Natural killer cell treated with Interleukin-12 subunit alpha and Interleukin-12 subunit beta and Interleukin-15 and Interleukin-18, amount 100 ng/mL, for 72 hours (primary cell): Measurements from ENCODE around the gene PTPRD. TPM values are rescaled to one million over a fixed set of nuclear protein-coding genes. Genes with fewer than 3 reads are reported as not detected.

Source experiments
- ATAC-seq, 2 donors: fragments of 150-1000 bp; cut with Tn5 transposase in 1 of 2; sonication (Bioruptor Pico), chemical (Tn5 transposase) in 1 of 2; 2 replicates each; pipeline ENCODE4 v1.10.0; 2021
- DNase-seq: peaks from one replicate; pipeline ENCODE4 v3.0.0; 2022; ENCODE audit warnings: low spot score
- H3K27ac Mint-ChIP-seq, 2 donors: 1 replicate in 1 of 2; 2 replicates in 1 of 2; pipeline ENCODE4 v1.8.0; 2022; ENCODE audit warnings: mixed read lengths in 2 of 2, mild to moderate bottlenecking in 1 of 2, moderate library complexity in 1 of 2
- H3K27me3 Mint-ChIP-seq, 2 donors: 1 replicate in 1 of 2; 2 replicates in 1 of 2; pipeline ENCODE4 v1.8.0; 2022; ENCODE audit warnings: mixed read lengths in 2 of 2
- H3K36me3 Mint-ChIP-seq: one replicate; pipeline ENCODE4 v1.8.0; 2022; ENCODE audit warnings: mixed read lengths
- H3K4me1 Mint-ChIP-seq, 2 donors: 1 replicate in 1 of 2; 2 replicates in 1 of 2; pipeline ENCODE4 v1.8.0; 2022; ENCODE audit warnings: low read depth in 2 of 2, mixed read lengths in 2 of 2, mild to moderate bottlenecking in 1 of 2
- H3K4me3 Mint-ChIP-seq: one replicate; pipeline ENCODE4 v1.8.0; 2022; ENCODE audit warnings: mixed read lengths
- H3K9me3 Mint-ChIP-seq: 2 replicates; pipeline ENCODE4 v1.8.0; 2022; ENCODE audit warnings: mixed read lengths
- total RNA-seq, 2 donors: library from RNA; stranded (reverse); gene quantifications; one replicate each; pipeline ENCODE4 v1.2.3, GENCODE V29; 2022

Gene PTPRD
- total RNA-seq, 2 donors from 2014 or later: 0.53 to 3.7 TPM

- Mint-ChIP-seq H3K36me3 (no peaks in the 10 kb centered on the region), H3K27me3 (no peaks in the 10 kb centered on the region), H3K4me3 (no peak overlapping the region), H3K4me1 (no peaks in the 10 kb centered on the region), H3K27ac (no peak overlapping the region), H3K9me3 (peaks cover 3% of the 10 kb centered on the region)
- no peak for ATAC-seq
- DNase-seq: no peak
Observed at GRCh38 chr9:9855177-9856078, 757.4 kb downstream of the PTPRD start.

GRCh38 chr9:9847750-9848149 is 765.1 kb downstream of the PTPRD start:
- H3K36me3 Mint-ChIP-seq: no peaks in the 10 kb centered on the region
- H3K27me3 Mint-ChIP-seq: no peaks in the 10 kb centered on the region
- peaks cover 5% of the 10 kb centered on the region for H3K9me3 Mint-ChIP-seq
- H3K4me3 Mint-ChIP-seq: no peak overlapping the region
- no peak for DNase-seq
- no peak overlapping the region for H3K27ac Mint-ChIP-seq
- peaks cover 0 to 11% of the 10 kb centered on the region in 2 donors for H3K4me1 Mint-ChIP-seq
- ATAC-seq: no peak

DNA sequence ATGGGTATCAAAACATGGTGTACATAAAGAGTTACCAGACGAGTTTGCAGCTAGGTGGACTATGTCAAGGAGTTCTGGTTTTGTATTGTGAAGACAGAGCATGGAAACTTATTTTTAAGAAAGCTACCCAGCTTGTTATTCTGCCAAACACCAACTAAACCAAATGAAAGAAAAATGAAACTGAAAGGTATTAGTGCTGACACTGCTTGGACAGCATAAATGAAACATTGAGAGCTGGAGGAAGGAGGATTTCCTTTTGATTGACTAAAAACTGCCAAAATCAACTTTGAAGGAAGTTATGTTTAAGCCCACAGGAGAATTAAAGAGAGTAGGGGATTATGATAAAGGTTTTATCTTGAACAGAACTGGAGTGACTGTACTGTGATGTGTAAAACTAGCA is 766.2 kb downstream of the PTPRD start:
- Mint-ChIP-seq H3K4me1 (peaks cover 0 to 11% of the 10 kb centered on the region in 2 donors), H3K27ac (peak overlapping the region in 1 of 2 donors; percentile 64), H3K4me3 (no peak overlapping the region), H3K27me3 (no peaks in the 10 kb centered on the region), H3K36me3 (no peaks in the 10 kb centered on the region), H3K9me3 (peaks cover 5% of the 10 kb centered on the region)
- no peak for DNase-seq
- ATAC-seq: no peak

- DNase-seq: no peak
- H3K9me3 Mint-ChIP-seq: peaks cover 7% of the 10 kb centered on the region
- no peaks in the 10 kb centered on the region for H3K27me3 Mint-ChIP-seq
- no peaks in the 10 kb centered on the region for H3K36me3 Mint-ChIP-seq
- H3K4me1 Mint-ChIP-seq: no peaks in the 10 kb centered on the region
- no peak overlapping the region for H3K27ac Mint-ChIP-seq
- no peak overlapping the region for H3K4me3 Mint-ChIP-seq
- ATAC-seq: no peak
Observed at GRCh38 chr9:9820436-9820835, 792.4 kb downstream of the PTPRD start.

DNA sequence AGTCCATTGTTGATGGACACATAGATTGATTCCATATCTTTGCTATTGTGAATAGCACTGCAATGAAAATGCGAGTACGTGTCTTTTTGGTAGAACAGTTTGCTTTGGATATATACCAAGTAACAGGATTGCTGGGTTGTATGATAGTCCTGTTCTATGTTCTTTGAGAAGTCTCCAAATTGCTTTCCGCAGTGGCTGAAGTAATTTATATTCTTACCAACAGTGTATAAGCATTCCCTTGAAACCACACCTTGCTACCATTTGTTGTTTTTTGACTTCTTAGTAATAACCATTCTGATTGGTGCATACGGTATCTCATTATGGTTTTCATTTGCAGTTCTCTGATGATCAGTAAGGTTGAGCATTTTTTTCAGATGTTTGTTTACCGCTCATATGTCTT is 792.9 kb downstream of the PTPRD start:
- no peak overlapping the region for H3K27ac Mint-ChIP-seq
- ATAC-seq (no peak), DNase-seq (no peak)
- H3K9me3 Mint-ChIP-seq: peaks cover 7% of the 10 kb centered on the region
- H3K27me3 Mint-ChIP-seq: no peaks in the 10 kb centered on the region
- H3K36me3 Mint-ChIP-seq: no peaks in the 10 kb centered on the region
- no peak overlapping the region for H3K4me3 Mint-ChIP-seq
- no peaks in the 10 kb centered on the region for H3K4me1 Mint-ChIP-seq

DNA sequence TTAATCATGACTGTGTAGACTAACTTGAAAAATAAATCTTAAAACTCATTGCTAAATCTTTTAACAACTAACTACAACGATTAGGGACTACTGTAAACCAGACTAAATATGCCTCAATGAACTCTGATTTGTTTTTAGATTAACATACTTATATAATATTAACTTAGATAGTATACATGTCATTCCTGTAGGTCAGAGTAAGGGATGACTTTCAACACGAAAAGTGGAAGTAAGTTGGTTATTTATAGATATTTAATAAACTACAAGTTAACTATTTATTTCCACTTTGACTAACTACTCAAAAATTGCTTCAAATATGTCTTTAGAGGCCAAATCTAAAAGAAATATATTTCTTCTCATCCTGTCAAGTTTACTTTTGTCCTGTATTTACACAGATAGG is 795.6 kb downstream of the PTPRD start:
- Mint-ChIP-seq H3K36me3 (no peaks in the 10 kb centered on the region), H3K9me3 (no peaks in the 10 kb centered on the region), H3K4me1 (no peaks in the 10 kb centered on the region), H3K27ac (no peak overlapping the region), H3K4me3 (no peak overlapping the region), H3K27me3 (no peaks in the 10 kb centered on the region)
- ATAC-seq (no peak), DNase-seq (no peak)

- H3K4me1 Mint-ChIP-seq: no peaks in the 10 kb centered on the region
- H3K36me3 Mint-ChIP-seq: peaks cover 4% of the 10 kb centered on the region
- ATAC-seq (no peak), DNase-seq (no peak)
- H3K27me3 Mint-ChIP-seq: no peaks in the 10 kb centered on the region
- no peak overlapping the region for H3K27ac Mint-ChIP-seq
- no peak overlapping the region for H3K4me3 Mint-ChIP-seq
- H3K9me3 Mint-ChIP-seq: peaks cover 10% of the 10 kb centered on the region
Observed at GRCh38 chr9:9804109-9804508, 808.7 kb downstream of the PTPRD start.

DNA sequence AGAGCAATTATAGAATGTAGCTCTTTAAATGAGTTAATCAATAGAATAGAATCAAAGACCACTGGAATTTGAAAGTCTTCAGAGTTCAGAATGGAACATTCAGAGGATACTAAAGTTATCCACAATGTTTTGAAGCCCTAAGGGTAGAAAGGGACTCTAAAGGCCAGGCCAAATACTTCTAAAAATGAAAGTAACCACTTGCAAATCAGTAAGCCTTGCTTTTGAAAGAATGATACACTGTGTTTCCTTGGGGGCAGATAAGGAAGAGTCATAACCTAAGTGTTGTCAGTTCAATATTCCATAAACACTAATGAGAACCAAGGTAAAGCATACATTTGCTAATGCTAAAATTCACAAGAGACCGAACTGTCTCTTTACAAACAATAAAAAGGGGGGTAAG is 813.5 kb downstream of the PTPRD start:
- Mint-ChIP-seq H3K4me3 (no peak overlapping the region), H3K27me3 (no peaks in the 10 kb centered on the region), H3K9me3 (peaks cover 7% of the 10 kb centered on the region), H3K4me1 (no peaks in the 10 kb centered on the region), H3K36me3 (peaks cover 11% of the 10 kb centered on the region), H3K27ac (no peak overlapping the region)
- ATAC-seq: no peak
- DNase-seq: no peak

DNA sequence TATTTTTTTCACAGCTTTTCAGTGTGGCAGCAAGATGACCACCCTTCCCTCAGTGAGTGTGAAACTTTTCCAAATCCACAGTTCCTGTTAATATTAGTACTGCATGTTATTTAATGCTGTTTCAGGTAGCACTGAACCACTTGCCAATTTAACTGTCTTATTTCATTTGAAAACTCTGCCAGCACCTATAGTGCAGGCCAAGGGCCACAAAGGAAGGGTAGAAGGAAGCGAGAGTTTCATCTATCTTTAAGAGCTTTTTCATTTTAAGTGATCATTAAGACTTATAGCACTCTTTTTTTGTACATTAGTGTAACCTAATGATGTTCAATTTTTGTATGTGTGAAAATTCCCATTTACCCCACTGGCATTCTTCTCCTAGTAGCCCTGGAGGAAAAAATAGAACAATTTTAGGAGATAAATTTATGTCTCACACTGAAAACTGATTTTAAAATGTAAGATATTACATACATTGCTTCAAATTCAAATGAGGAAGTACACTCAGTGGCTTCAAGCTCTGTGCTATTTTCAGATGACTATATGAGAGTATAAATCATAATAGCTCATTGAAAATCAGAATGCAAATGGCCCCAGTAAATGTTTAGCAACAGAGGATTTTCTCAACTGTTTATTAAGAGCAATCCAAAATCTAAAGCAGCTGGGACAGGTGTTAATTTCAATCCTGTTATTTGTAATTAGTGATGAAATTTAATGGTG is 820.5 kb downstream of the PTPRD start:
- ATAC-seq (no peak), DNase-seq (no peak)
- H3K27ac Mint-ChIP-seq: no peak overlapping the region
- peaks cover 6% of the 10 kb centered on the region for H3K36me3 Mint-ChIP-seq
- no peaks in the 10 kb centered on the region for H3K9me3 Mint-ChIP-seq
- no peaks in the 10 kb centered on the region for H3K4me1 Mint-ChIP-seq
- no peak overlapping the region for H3K4me3 Mint-ChIP-seq
- H3K27me3 Mint-ChIP-seq: no peaks in the 10 kb centered on the region

DNA sequence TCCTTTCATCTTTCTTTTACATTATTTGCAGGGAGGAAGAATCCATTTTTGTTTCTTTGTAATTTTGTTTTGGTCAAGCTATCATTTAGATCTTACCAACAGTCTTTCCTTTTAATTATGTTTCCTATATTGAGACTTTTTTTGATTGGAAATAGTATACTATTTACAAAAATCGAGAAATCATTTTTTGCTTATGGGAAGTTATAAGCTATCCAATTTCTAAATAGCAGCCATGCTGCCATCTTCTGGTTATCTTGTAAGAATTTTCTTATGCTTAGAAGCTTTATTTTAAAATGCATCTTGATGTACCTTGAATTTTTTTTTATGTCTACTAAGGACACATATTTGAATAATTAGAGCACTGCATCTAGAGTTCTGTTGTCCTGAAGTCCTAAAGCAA is 821.2 kb downstream of the PTPRD start:
- no peak for ATAC-seq
- Mint-ChIP-seq H3K27me3 (no peaks in the 10 kb centered on the region), H3K9me3 (no peaks in the 10 kb centered on the region), H3K27ac (no peak overlapping the region), H3K36me3 (peaks cover 1% of the 10 kb centered on the region), H3K4me3 (no peak overlapping the region), H3K4me1 (no peaks in the 10 kb centered on the region)
- DNase-seq: no peak

DNA sequence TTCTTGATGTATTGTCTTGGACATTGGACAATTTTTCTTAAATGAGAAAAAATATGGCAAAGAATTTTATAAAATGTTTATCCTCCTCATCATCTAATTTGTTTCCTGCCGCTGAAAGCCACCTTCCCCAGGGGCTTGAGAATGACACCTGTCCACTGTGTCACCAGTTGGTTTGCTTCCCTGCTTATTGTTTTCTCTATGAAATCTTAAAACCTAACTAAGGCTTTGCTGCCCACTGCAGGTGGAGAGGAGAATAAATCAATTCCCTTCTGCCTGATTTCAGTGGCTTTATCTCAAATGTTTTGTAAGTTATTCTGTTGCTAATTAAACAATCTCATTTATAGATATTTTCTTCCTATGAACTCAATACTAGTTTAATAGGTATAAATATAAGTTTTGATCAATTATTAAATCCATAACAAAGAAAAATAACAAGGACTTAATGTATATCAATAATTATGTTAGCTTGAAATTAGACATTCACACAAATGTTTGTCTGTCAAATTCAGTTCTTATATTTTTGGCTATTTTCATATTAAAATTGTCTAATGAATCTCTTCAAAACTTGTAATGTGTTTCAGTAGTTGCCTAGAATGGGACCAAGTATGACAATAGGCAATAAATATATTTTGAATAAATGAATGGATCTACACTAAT is 822.5 kb downstream of the PTPRD start:
- DNase-seq: no peak
- Mint-ChIP-seq H3K4me1 (no peaks in the 10 kb centered on the region), H3K9me3 (no peaks in the 10 kb centered on the region), H3K27ac (no peak overlapping the region), H3K4me3 (no peak overlapping the region), H3K36me3 (no peaks in the 10 kb centered on the region), H3K27me3 (no peaks in the 10 kb centered on the region)
- ATAC-seq: no peak

- Mint-ChIP-seq H3K27ac (no peak overlapping the region), H3K4me3 (no peak overlapping the region), H3K27me3 (no peaks in the 10 kb centered on the region), H3K9me3 (no peaks in the 10 kb centered on the region), H3K4me1 (no peaks in the 10 kb centered on the region), H3K36me3 (no peaks in the 10 kb centered on the region)
- DNase-seq (no peak), ATAC-seq (no peak)
Observed at GRCh38 chr9:9783711-9784110, 829.1 kb downstream of the PTPRD start.

- DNase-seq (no peak), ATAC-seq (no peak)
- Mint-ChIP-seq H3K36me3 (no peaks in the 10 kb centered on the region), H3K27me3 (no peaks in the 10 kb centered on the region), H3K9me3 (no peaks in the 10 kb centered on the region), H3K4me1 (no peaks in the 10 kb centered on the region), H3K4me3 (no peak overlapping the region), H3K27ac (no peak overlapping the region)
Observed at GRCh38 chr9:9783211-9783610, 829.6 kb downstream of the PTPRD start.

- ATAC-seq (no peak), DNase-seq (no peak)
- Mint-ChIP-seq H3K27me3 (no peaks in the 10 kb centered on the region), H3K4me3 (no peak overlapping the region), H3K36me3 (peaks cover 10% of the 10 kb centered on the region), H3K27ac (no peak overlapping the region), H3K9me3 (peaks cover 7% of the 10 kb centered on the region), H3K4me1 (no peaks in the 10 kb centered on the region)
Observed at GRCh38 chr9:9778293-9778692, 834.5 kb downstream of the PTPRD start.
